A673 (cell line): ENCODE measurements around the gene DRAM1.

Experiments
- CTCF ChIP-seq: fragments of 300-800, 200-600 bp; sonication (generic); conservative IDR thresholded peaks from 2 replicates; pipeline ENCODE4 v1.5.1; 2017; ENCODE audit warnings: low read depth, mild to moderate bottlenecking, antibody characterized with exemption, low read length, moderate library complexity, mixed read lengths
- EZH2 ChIP-seq: fragments of 200-600 bp; sonication (generic); IDR thresholded peaks from 2 replicates; pipeline ENCODE4 v1.6.1; 2017; ENCODE audit warnings: borderline replicate concordance, low read depth, mild to moderate bottlenecking, mixed read lengths, antibody characterized with exemption, low read length; ENCODE audit not compliant: poor library complexity, severe bottlenecking

- TF ChIP-seq CTCF (no peak), EZH2 (no peak)
Measured at GRCh38 chr12:101876861-101877805, at the start of gene DRAM1.
